PC-3 (cell line): ENCODE data around the gene MYL10. TPM values are rescaled to one million over a fixed set of nuclear protein-coding genes. Genes with fewer than 3 reads are reported as not detected.

Experiments
- ATAC-seq: fragments of 200-7000 bp; cut with Tn5 transposase; 2 replicates; pipeline ENCODE4 v1.9.1; 2020; ENCODE audit warnings: mild to moderate bottlenecking, moderate library complexity
- BruUV-seq: library from RNA; stranded (reverse); fragments of 400-500 nt; replicated peaks from 2 replicates; lab custom pipeline; 2021; lab: Mats Ljungman, UMichigan
- CTCF ChIA-PET: fragments of 300-600 bp; sonication (Branson Sonifier 250); formaldehyde crosslinking; loops from one replicate; lab custom pipeline; 2022; ENCODE audit warnings: antibody characterized with exemption; lab: Charles Lee
- POLR2A ChIA-PET: fragments of 300-600 bp; sonication (Branson Sonifier 250); formaldehyde crosslinking; loops from one replicate; lab custom pipeline; 2022; ENCODE audit warnings: antibody characterized with exemption; ENCODE audit not compliant: unreplicated experiment; lab: Charles Lee
- DNase-seq: peaks from one replicate; pipeline ENCODE4 v3.0.0-alpha.2; 2015
- H2AFZ ChIP-seq: fragments of 300-600 bp; sonication (generic); 2 replicates; pipeline ENCODE4 v1.6.0; 2016; ENCODE audit warnings: antibody characterized with exemption, low read length
- H3F3A ChIP-seq: fragments of 300-600 bp; sonication (generic); one replicate; pipeline ENCODE4 v1.6.0; 2017; ENCODE audit warnings: antibody characterized with exemption, low read length, control low read depth, mild to moderate bottlenecking; ENCODE audit not compliant: unreplicated experiment
- H3K27ac ChIP-seq: fragments of 300-600 bp; sonication (generic); 2 replicates; pipeline ENCODE4 v1.5.1; 2016; ENCODE audit warnings: mild to moderate bottlenecking, low read length
- H3K27me3 ChIP-seq: fragments of 300-600 bp; sonication (generic); 2 replicates; pipeline ENCODE4 v1.6.1; 2016; ENCODE audit warnings: low read length, mixed read lengths
- H3K36me3 ChIP-seq: fragments of 300-600 bp; sonication (generic); 2 replicates; pipeline ENCODE4 v1.6.1; 2016; ENCODE audit warnings: low read depth, mixed run types, low read length, mixed read lengths
- H3K4me1 ChIP-seq: fragments of 300-600 bp; sonication (generic); 2 replicates; pipeline ENCODE4 v1.5.1; 2016; ENCODE audit warnings: low read length; ENCODE audit not compliant: insufficient read depth
- H3K4me2 ChIP-seq: fragments of 300-600 bp; sonication (generic); 2 replicates; pipeline ENCODE4 v1.6.0; 2016; ENCODE audit warnings: low read length
- H3K4me3 ChIP-seq: fragments of 300-600 bp; sonication (generic); 2 replicates; pipeline ENCODE4 v1.5.1; 2016; ENCODE audit warnings: mild to moderate bottlenecking, low read length, mixed read lengths
- H3K79me2 ChIP-seq: fragments of 300-600 bp; sonication (generic); 2 replicates; pipeline ENCODE4 v1.6.1; 2017; ENCODE audit warnings: low read length, mixed read lengths
- H3K9ac ChIP-seq: fragments of 300-600 bp; sonication (generic); 2 replicates; pipeline ENCODE4 v1.6.0; 2016; ENCODE audit warnings: mild to moderate bottlenecking, low read length
- H3K9me2 ChIP-seq: fragments of 300-600 bp; sonication (generic); replicated peaks from 2 replicates; pipeline ENCODE4 v1.6.1; 2016; ENCODE audit warnings: mixed run types, low read length, mixed read lengths
- H3K9me3 ChIP-seq: fragments of 300-600 bp; sonication (generic); 2 replicates; pipeline ENCODE4 v1.6.1; 2016; ENCODE audit warnings: low read length, mixed read lengths
- H4K20me1 ChIP-seq: fragments of 300-600 bp; sonication (generic); 2 replicates; pipeline ENCODE4 v1.6.1; 2016; ENCODE audit warnings: low read length, mixed read lengths
- EZH2 ChIP-seq: fragments of 300-600 bp; sonication (generic); IDR thresholded peaks from one replicate; pipeline ENCODE4 v1.6.1; 2017; ENCODE audit warnings: antibody characterized with exemption, mild to moderate bottlenecking, low read length; ENCODE audit not compliant: unreplicated experiment
- EZH2phosphoT487 ChIP-seq: fragments of 300-600 bp; sonication (generic); IDR thresholded peaks from 2 replicates; pipeline ENCODE4 v1.6.1; 2018; ENCODE audit warnings: mild to moderate bottlenecking, antibody characterized with exemption, low read length, borderline replicate concordance
- intact Hi-C: fragments of 100-400 bp; cut with micrococcal nuclease; formaldehyde crosslinking; loops from 2 replicates; pipeline ENCODE4 v1.9.0; 2023
- total RNA-seq: library from RNA; depleted of rRNA; stranded (reverse); fragments of >200 nt; gene quantifications from 2 replicates; pipeline ENCODE4 v1.2.3, GENCODE V29; 2014
- TF ChIP-seq, protein P1 (sequence below): fragments of 300-600 bp; sonication (generic); conservative IDR thresholded peaks from 2 replicates; pipeline ENCODE4 v1.5.1; 2017; ENCODE audit warnings: antibody characterized with exemption, low read depth, mild to moderate bottlenecking, low read length

MYL10 gene
- total RNA-seq, 1 experiment from 2014 or later: 0.69 TPM

- Histone ChIP-seq H3K4me2 (no peak overlapping the region), H4K20me1 (no peaks in the 10 kb centered on the region), H3K27me3 (no peaks in the 10 kb centered on the region), H3K9ac (no peak overlapping the region), H3K36me3 (no peaks in the 10 kb centered on the region), H3K79me2 (no peaks in the 10 kb centered on the region), H2AFZ (no peak overlapping the region), H3K9me3 (no peaks in the 10 kb centered on the region), H3F3A (no peaks in the 10 kb centered on the region), H3K27ac (no peak overlapping the region), H3K4me3 (no peak overlapping the region), H3K9me2 (no peaks in the 10 kb centered on the region), H3K4me1 (no peaks in the 10 kb centered on the region)
- CTCF ChIA-PET: no interaction called here
- BruUV-seq: no TSS peak
- intact Hi-C loops: no loop called here
- ATAC-seq (no peak), DNase-seq (no peak)
- TF ChIP-seq EZH2: no peak
- TF ChIP-seq, protein P1, sequence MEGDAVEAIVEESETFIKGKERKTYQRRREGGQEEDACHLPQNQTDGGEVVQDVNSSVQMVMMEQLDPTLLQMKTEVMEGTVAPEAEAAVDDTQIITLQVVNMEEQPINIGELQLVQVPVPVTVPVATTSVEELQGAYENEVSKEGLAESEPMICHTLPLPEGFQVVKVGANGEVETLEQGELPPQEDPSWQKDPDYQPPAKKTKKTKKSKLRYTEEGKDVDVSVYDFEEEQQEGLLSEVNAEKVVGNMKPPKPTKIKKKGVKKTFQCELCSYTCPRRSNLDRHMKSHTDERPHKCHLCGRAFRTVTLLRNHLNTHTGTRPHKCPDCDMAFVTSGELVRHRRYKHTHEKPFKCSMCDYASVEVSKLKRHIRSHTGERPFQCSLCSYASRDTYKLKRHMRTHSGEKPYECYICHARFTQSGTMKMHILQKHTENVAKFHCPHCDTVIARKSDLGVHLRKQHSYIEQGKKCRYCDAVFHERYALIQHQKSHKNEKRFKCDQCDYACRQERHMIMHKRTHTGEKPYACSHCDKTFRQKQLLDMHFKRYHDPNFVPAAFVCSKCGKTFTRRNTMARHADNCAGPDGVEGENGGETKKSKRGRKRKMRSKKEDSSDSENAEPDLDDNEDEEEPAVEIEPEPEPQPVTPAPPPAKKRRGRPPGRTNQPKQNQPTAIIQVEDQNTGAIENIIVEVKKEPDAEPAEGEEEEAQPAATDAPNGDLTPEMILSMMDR: no peak
- no peak for TF ChIP-seq EZH2phosphoT487
- POLR2A ChIA-PET: no interaction called here
Measured at GRCh38 chr7:101622609-101623173, 6.4 kb downstream of the MYL10 start.

DNA sequence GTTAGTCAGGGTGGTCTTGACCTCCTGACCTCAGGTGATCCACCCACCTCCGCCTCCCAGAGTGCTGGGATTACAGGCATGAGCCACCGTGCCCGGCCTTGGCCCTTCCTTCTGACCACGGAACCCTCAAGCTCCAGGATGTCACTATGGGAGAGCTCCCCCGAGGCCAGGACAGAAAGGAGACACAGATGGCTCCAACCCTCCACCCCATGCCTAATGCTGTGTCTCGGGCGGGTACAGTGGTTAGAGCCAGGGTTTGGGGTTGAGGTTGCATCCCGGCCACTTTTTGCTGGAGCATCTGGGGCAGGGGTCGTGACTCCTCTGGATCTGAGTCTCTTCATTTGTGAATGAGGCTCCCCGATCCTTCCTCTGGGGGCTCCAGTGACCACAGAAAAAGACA, 8.1 kb downstream of the MYL10 start:
- Histone ChIP-seq H3K36me3 (no peaks in the 10 kb centered on the region), H3K9ac (no peak overlapping the region), H3F3A (no peaks in the 10 kb centered on the region), H3K79me2 (no peaks in the 10 kb centered on the region), H3K27me3 (no peaks in the 10 kb centered on the region), H3K4me3 (no peak overlapping the region), H3K4me2 (no peak overlapping the region), H3K27ac (no peak overlapping the region), H3K9me3 (no peaks in the 10 kb centered on the region), H3K9me2 (no peaks in the 10 kb centered on the region), H2AFZ (no peak overlapping the region), H3K4me1 (no peaks in the 10 kb centered on the region), H4K20me1 (no peaks in the 10 kb centered on the region)
- ChIA-PET POLR2A (no interaction called here), CTCF (no interaction called here)
- TF ChIP-seq EZH2phosphoT487 (no peak), EZH2 (no peak)
- TF ChIP-seq, protein P1: no peak
- DNase-seq (no peak), ATAC-seq (no peak)
- no TSS peak for BruUV-seq
- intact Hi-C loops: no loop called here

- Histone ChIP-seq H3K36me3 (no peaks in the 10 kb centered on the region), H4K20me1 (no peaks in the 10 kb centered on the region), H3K9me2 (no peaks in the 10 kb centered on the region), H3K4me3 (no peak overlapping the region), H3F3A (no peaks in the 10 kb centered on the region), H3K27me3 (no peaks in the 10 kb centered on the region), H3K79me2 (no peaks in the 10 kb centered on the region), H3K27ac (no peak overlapping the region), H3K9ac (no peak overlapping the region), H2AFZ (no peak overlapping the region), H3K4me1 (no peaks in the 10 kb centered on the region; the same call in 1 of the 2 replicates), H3K4me2 (no peak overlapping the region), H3K9me3 (no peaks in the 10 kb centered on the region)
- ATAC-seq (no peak), DNase-seq (no peak)
- no TSS peak for BruUV-seq
- ChIA-PET CTCF (no interaction called here), POLR2A (no interaction called here)
- intact Hi-C loops: no loop called here
- TF ChIP-seq EZH2phosphoT487 (no peak), EZH2 (no peak)
- TF ChIP-seq, protein P1: no peak
Measured at GRCh38 chr7:101620395-101620794, 8.7 kb downstream of the MYL10 start.
